K562 (cell line): Measurements from ENCODE around the gene RBPJL. TPM values are rescaled to one million over a fixed set of nuclear protein-coding genes. Genes with fewer than 3 reads are reported as not detected.

Experiments used
- ATAC-seq: fragments of 200-7000 bp; cut with Tn5 transposase; 3 replicates; pipeline ENCODE4 v1.9.1; 2020; ENCODE audit warnings: moderate library complexity
- BruUV-seq: library from RNA; stranded (reverse); fragments of 400-500 nt; replicated peaks from 2 replicates; lab custom pipeline; 2021; lab: Mats Ljungman, UMichigan
- CTCF ChIA-PET: fragments of 300-600 bp; formaldehyde crosslinking; extraction: SDS; loops from one replicate; lab custom pipeline; 2021; ENCODE audit warnings: low intra/inter-chr PET ratio; lab: Yijun Ruan, JAX
- POLR2A ChIA-PET: fragments of 300-600, 350-650 bp; sonication (Branson Sonifier 250); formaldehyde crosslinking; extraction: SDS; loops from one replicate; lab custom pipeline; 2021; ENCODE audit warnings: antibody characterized with exemption, inconsistent platforms; lab: Yijun Ruan, JAX
- DNase-seq, 4 experiments: peaks; one replicate each; pipeline versions ENCODE4 v3.0.0 to v3.0.0-alpha.2; 2011 to 2018; ENCODE audit warnings: low spot score in 3 of 4, mixed read lengths in 3 of 4; ENCODE audit errors: extremely low read depth in 1 of 4
- FAIRE-seq: peaks from 2 replicates; lab custom pipeline; 2011; peaks lifted over from hg19 to GRCh38; lab: Jason Lieb, UNC
- H2AFZ ChIP-seq: 2 replicates; pipeline ENCODE4 v1.6.0; 2011; ENCODE audit warnings: low read depth, low read length, control low read depth, inconsistent platforms
- H3K27ac ChIP-seq: fragments of 200-600 bp; 3 replicates; pipeline ENCODE4 v1.8.0; 2011; ENCODE audit warnings: low read depth, mild to moderate bottlenecking, control low read depth, inconsistent platforms, low read length, moderate library complexity, mixed read lengths; ENCODE audit errors: extremely low read depth
- H3K27me3 ChIP-seq, 2 experiments: fragments of 300-600 bp in 1 of 2; 2 replicates in 1 of 2; 3 replicates in 1 of 2; pipeline versions ENCODE4 v1.6.0 to v1.8.0; 2011; ENCODE audit warnings: inconsistent platforms in 2 of 2, low read length in 2 of 2, mild to moderate bottlenecking in 1 of 2, mixed read lengths in 1 of 2, moderate library complexity in 1 of 2; ENCODE audit not compliant: control insufficient read depth in 2 of 2, insufficient read depth in 2 of 2
- H3K36me3 ChIP-seq: fragments of 300-600 bp; 3 replicates; pipeline ENCODE4 v1.8.0; 2011; ENCODE audit warnings: mild to moderate bottlenecking, low read length, inconsistent platforms; ENCODE audit not compliant: control insufficient read depth, insufficient read depth
- H3K4me1 ChIP-seq, 2 experiments: fragments of 200-600 bp in 1 of 2; replicated peaks in 1 of 2; 2 replicates in 1 of 2; 3 replicates in 1 of 2; pipeline versions ENCODE4 v1.5.1 to v1.8.0; 2011; ENCODE audit warnings: inconsistent platforms in 2 of 2, low read length in 2 of 2, mild to moderate bottlenecking in 1 of 2, mixed read lengths in 1 of 2, moderate library complexity in 1 of 2; ENCODE audit not compliant: control insufficient read depth in 2 of 2, insufficient read depth in 2 of 2
- H3K4me2 ChIP-seq: 2 replicates; pipeline ENCODE4 v1.6.1; 2011; ENCODE audit warnings: low read length, control low read depth, inconsistent platforms, mixed read lengths; ENCODE audit not compliant: insufficient read depth
- H3K4me3 ChIP-seq: fragments of 200-600 bp; sonication (generic), shearing (Covaris generic); 2 replicates; pipeline ENCODE4 v1.5.1; 2016; ENCODE audit warnings: control low read depth, inconsistent platforms
- H3K79me2 ChIP-seq: fragments of 200-600 bp; 3 replicates; pipeline ENCODE4 v1.8.0; 2011; ENCODE audit warnings: low read length, inconsistent platforms; ENCODE audit not compliant: control insufficient read depth, insufficient read depth
- H3K9ac ChIP-seq, 2 experiments: 2 replicates each; pipeline versions ENCODE4 v1.6.0 to v1.6.1; 2011; ENCODE audit warnings: low read depth in 2 of 2, low read length in 2 of 2, control low read depth in 1 of 2, inconsistent platforms in 1 of 2, mild to moderate bottlenecking in 1 of 2, mixed read lengths in 1 of 2; ENCODE audit not compliant: insufficient read depth in 1 of 2
- H3K9me1 ChIP-seq: one replicate; pipeline ENCODE4 v1.6.0; 2011; ENCODE audit warnings: inconsistent platforms, mild to moderate bottlenecking, low read length, moderate library complexity; ENCODE audit not compliant: control insufficient read depth, insufficient read depth
- H3K9me3 ChIP-seq: replicated peaks from 2 replicates; pipeline ENCODE4 v1.5.1; 2011; ENCODE audit warnings: low read depth, low read length, inconsistent platforms; ENCODE audit not compliant: control insufficient read depth, insufficient read depth
- H4K20me1 ChIP-seq: replicated peaks from 2 replicates; pipeline ENCODE4 v1.6.1; 2011; ENCODE audit warnings: low read length, inconsistent platforms, mixed read lengths; ENCODE audit not compliant: control insufficient read depth, insufficient read depth
- ATF4 ChIP-seq: fragments of 450-650 bp; formaldehyde crosslinking; IDR thresholded peaks from 2 replicates; pipeline ENCODE4 v1.4.0; 2022; ENCODE audit warnings: mild to moderate bottlenecking, moderate library complexity
- SPI1 ChIP-seq: IDR thresholded peaks from 2 replicates; pipeline ENCODE4 v1.6.1; 2011; ENCODE audit warnings: low read depth, low read length, control low read depth, borderline replicate concordance
- ZNF717 ChIP-seq: fragments of 250-450 bp; sonication (Bioruptor Pico); IDR thresholded peaks from 2 replicates; pipeline ENCODE4 v1.5.0; 2021
- WGBS: fragments of 100-300 bp; shearing (Covaris generic); methylation state at CpG from one replicate; pipeline ENCODE4 v1.1.6; 2016; ENCODE audit warnings: low coverage, mixed read lengths; ENCODE audit not compliant: insufficient coverage; ENCODE audit errors: missing lambda C conversion rate; 5-methylcytosine and 5-hydroxymethylcytosine counted together
- in situ Hi-C: fragments of 300-500 bp; cut with MboI; formaldehyde crosslinking; loops from 4 replicates; pipeline ENCODE4 v1.15.0; 2018; ENCODE audit warnings: inconsistent platforms, mixed read lengths
- intact Hi-C: fragments of 100-400 bp; cut with micrococcal nuclease; formaldehyde crosslinking; loops from 2 replicates; pipeline ENCODE4 v1.14.2; 2022
- polyA plus RNA-seq, 8 experiments: library from polyadenylated mRNA; depleted of rRNA in 4 of 8; stranded (reverse) in 5 of 8; unstranded in 3 of 8; fragments of >200 nt; fragmentation: Nextera tagmentation in 2 of 8; fragmentation: Illumina TruSeq in 1 of 8; extraction: Ambion mirVana in 2 of 8; extraction: Trizol in 1 of 8; gene quantifications; 2 replicates each; pipeline versions ENCODE4 v1.2.1 to v1.2.3, GENCODE V29; 2011 to 2014; ENCODE audit warnings: inconsistent platforms in 1 of 8, missing spikeins in 1 of 8
- total RNA-seq, 7 experiments: library from RNA; depleted of rRNA in 6 of 7; stranded (reverse); fragments of >200 nt in 6 of 7; fragmentation: Illumina TruSeq in 2 of 7; extraction: Trizol in 2 of 7; gene quantifications; 2 replicates each; pipeline versions ENCODE4 v1.2.1 to v1.2.3, GENCODE V29; 2011 to 2021; ENCODE audit warnings: low replicate concordance in 1 of 7

Gene RBPJL
- total and polyA plus RNA-seq, 9 of the 15 experiments (the other 6 are each of a cell fraction or from before 2014, with no cell fraction given) = not detected

DNA sequence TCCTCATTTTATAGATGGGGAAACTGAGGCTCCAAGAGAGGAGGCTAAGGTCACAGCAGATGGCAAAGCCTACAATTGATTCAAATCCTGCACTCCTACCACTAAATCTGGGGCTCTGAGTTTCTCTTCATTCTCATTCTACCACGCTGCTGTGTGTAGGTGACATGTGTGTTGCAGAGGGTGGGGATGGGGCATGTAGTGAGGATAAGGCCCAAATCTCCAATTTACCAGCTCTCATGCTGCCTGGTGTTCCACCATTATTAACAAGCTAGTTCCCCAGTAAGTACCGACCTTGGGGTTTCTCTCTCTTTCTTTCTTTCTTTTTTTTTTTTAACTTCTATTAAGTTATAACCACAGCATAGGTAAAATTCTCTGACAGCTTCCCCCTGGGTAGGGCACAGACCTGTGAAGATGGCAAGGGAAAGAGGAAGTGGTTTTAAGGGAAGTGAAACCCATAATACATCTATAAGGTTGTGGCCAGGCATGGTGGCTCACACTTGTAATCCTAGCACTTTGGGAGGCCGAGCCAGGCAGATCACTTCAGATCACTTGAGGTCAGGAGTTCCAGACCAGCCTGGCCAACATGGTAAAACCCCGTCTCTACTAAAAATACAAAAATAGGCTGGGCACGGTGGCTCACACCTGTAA lies 14.4 kb downstream of the RBPJL start:
- BruUV-seq = no TSS peak
- no peak for ATAC-seq
- CTCF ChIA-PET = interaction anchor here (0.5 to 2.4 kb wide), 3 partner anchors 112 to 450 kb away, joined by 4 to 11 read pairs (median 6); no protein-coding TSS in a partner anchor
- no peak overlapping the region for H3K9ac ChIP-seq
- TF ChIP-seq ATF4 (CRISPR knock-in tag) (no peak), ZNF717 (CRISPR knock-in tag) (no peak), SPI1 (peak; percentile 82)
- TF ChIP-seq, all 486 proteins: peak for 1
- Histone ChIP-seq H4K20me1 (no peaks in the 10 kb centered on the region), H3K4me1 (peaks cover 4 to 19% of the 10 kb centered on the region in 2 experiments; a peak in 4 of 5 replicates), H3K9me3 (no peaks in the 10 kb centered on the region), H3K79me2 (no peaks in the 10 kb centered on the region), H3K27me3 (peaks cover 10 to 16% of the 10 kb centered on the region in 2 experiments; a peak in 4 of 5 replicates), H3K4me3 (no peak overlapping the region), H3K36me3 (no peaks in the 10 kb centered on the region), H3K9me1 (peaks cover 3% of the 10 kb centered on the region), H2AFZ (no peak overlapping the region), H3K27ac (no peak overlapping the region), H3K4me2 (no peak overlapping the region)
- POLR2A ChIA-PET = interaction anchor here (0.5 to 1.2 kb wide), 5 partner anchors 9 to 42 kb away, joined by 3 to 6 read pairs (median 3); partner anchors contain the start of gene SYS1
- in situ Hi-C loops = loop anchor here (5.0 kb wide), 3 partner anchors 46 to 451 kb away; no protein-coding TSS in a partner anchor
- 29% methylated on average over 5 of the region's 5 CpGs for WGBS
- intact Hi-C loops = no loop called here
- no peak for DNase-seq
- FAIRE-seq = no peak
